ENCODE data around the gene AFAP1L1. TPM values are rescaled to one million over a fixed set of nuclear protein-coding genes. Genes with fewer than 3 reads are reported as not detected.

The AFAP1L1 gene
- total RNA-seq, 1 experiment from 2014 or later = 15.2 TPM

- DNase-seq (ENCODE audit: low read depth, low spot score) (peak; percentile 38), ATAC-seq (peak; percentile 90)
- H3K9me3 ChIP-seq (ENCODE audit: control insufficient read depth, insufficient read depth, low read depth, low read length) = no peaks in the 10 kb centered on the region
- in situ Hi-C loops (cut with HindIII; ENCODE audit: low pct_unique_long_range_greater_than_20kb, low sequenced_read_pairs) = no loop called here
- no peaks in the 10 kb centered on the region for H3K27me3 ChIP-seq (ENCODE audit: control insufficient read depth, insufficient read depth, low read length)
- no peak overlapping the region for H3K4me3 ChIP-seq (ENCODE audit: low read depth in 2 of 2, low read length in 2 of 2)
- ChIA-PET POLR2A (no interaction called here), CTCF (interaction anchor here (0.6 to 1.2 kb wide), 3 partner anchors 40 to 663 kb away, joined by 4 to 5 read pairs (median 4); no protein-coding TSS in a partner anchor)
- intact Hi-C loops (cut with micrococcal nuclease; ENCODE audit: unreplicated experiment) = loop anchor here (2.0 kb wide), 1 partner anchor 100 kb away; no protein-coding TSS in a partner anchor
- BruUV-seq (replicated peaks) = no TSS peak
- TF ChIP-seq TCF7L2 (IDR thresholded peaks at IDR 0.05; ENCODE audit: low read depth, low read length) (no peak), CTCF (IDR thresholded peaks at IDR 0.05) (peak; percentile 78), SIN3A (IDR thresholded peaks at IDR 0.05; ENCODE audit: borderline replicate concordance, insufficient read depth, low read depth, low read length) (no peak), POLR2AphosphoS5 (IDR thresholded peaks at IDR 0.05; ENCODE audit: low read depth, low read length) (no peak)
- TF ChIP-seq, protein P1, sequence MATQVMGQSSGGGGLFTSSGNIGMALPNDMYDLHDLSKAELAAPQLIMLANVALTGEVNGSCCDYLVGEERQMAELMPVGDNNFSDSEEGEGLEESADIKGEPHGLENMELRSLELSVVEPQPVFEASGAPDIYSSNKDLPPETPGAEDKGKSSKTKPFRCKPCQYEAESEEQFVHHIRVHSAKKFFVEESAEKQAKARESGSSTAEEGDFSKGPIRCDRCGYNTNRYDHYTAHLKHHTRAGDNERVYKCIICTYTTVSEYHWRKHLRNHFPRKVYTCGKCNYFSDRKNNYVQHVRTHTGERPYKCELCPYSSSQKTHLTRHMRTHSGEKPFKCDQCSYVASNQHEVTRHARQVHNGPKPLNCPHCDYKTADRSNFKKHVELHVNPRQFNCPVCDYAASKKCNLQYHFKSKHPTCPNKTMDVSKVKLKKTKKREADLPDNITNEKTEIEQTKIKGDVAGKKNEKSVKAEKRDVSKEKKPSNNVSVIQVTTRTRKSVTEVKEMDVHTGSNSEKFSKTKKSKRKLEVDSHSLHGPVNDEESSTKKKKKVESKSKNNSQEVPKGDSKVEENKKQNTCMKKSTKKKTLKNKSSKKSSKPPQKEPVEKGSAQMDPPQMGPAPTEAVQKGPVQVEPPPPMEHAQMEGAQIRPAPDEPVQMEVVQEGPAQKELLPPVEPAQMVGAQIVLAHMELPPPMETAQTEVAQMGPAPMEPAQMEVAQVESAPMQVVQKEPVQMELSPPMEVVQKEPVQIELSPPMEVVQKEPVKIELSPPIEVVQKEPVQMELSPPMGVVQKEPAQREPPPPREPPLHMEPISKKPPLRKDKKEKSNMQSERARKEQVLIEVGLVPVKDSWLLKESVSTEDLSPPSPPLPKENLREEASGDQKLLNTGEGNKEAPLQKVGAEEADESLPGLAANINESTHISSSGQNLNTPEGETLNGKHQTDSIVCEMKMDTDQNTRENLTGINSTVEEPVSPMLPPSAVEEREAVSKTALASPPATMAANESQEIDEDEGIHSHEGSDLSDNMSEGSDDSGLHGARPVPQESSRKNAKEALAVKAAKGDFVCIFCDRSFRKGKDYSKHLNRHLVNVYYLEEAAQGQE (IDR thresholded peaks at IDR 0.05; ENCODE audit: insufficient read depth in 1 of 2, low read depth in 2 of 2, low read length in 1 of 2) = peak in 1 of 2 experiments; percentile 64; a peak in 1 of 4 replicates
- H3K27ac ChIP-seq (ENCODE audit: low read length) = no peak overlapping the region
- no peaks in the 10 kb centered on the region for H3K36me3 ChIP-seq (ENCODE audit: control insufficient read depth, insufficient read depth, low read length)
- no peaks in the 10 kb centered on the region for H3K4me1 ChIP-seq (ENCODE audit: control insufficient read depth, insufficient read depth, low read length)
Observed at GRCh38 chr5:149228618-149229297, 42.9 kb upstream of the AFAP1L1 start.

DNA sequence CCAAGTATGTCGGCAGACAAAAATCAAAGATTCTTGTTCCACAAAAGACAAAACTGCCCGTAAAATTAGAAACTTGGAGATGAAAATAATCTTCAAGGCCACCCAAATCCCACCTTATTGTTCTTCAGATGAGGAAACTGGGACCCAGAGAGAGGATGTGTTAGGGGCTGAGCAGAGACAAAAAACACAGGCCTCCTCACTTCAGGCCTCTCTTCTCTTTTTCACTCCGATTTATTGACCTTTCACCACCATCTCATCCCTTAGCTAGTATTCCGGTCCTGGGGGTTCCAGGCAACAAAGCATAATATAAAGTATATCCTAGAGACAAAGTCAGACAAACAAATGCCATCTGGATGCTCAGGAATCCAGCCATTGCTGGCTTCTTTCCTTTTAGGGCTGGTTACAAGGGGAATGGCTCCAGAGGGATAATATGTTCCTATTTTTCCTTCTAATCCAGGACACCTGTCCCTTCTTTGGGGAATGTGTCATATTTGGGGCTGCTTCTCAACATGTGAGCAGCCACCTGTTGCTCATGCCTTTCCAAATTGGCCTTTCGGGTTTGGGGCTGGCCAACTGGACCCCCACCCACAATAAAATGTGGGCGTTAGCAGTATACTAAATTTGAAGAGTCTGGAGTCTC is 42.2 kb upstream of the AFAP1L1 start:
- no peak for ATAC-seq
- Histone ChIP-seq H3K9me3 (ENCODE audit: control insufficient read depth, insufficient read depth, low read depth, low read length) (no peaks in the 10 kb centered on the region), H3K27me3 (ENCODE audit: control insufficient read depth, insufficient read depth, low read length) (no peaks in the 10 kb centered on the region), H3K4me1 (ENCODE audit: control insufficient read depth, insufficient read depth, low read length) (no peaks in the 10 kb centered on the region), H3K36me3 (ENCODE audit: control insufficient read depth, insufficient read depth, low read length) (no peaks in the 10 kb centered on the region; the same call in 1 of the 2 replicates), H3K27ac (ENCODE audit: low read length) (no peak overlapping the region), H3K4me3 (ENCODE audit: low read depth in 2 of 2, low read length in 2 of 2) (no peak overlapping the region)
- no TSS peak for BruUV-seq (replicated peaks)
- intact Hi-C loops (cut with micrococcal nuclease; ENCODE audit: unreplicated experiment) (loop anchor here (2.0 kb wide), 1 partner anchor 101 kb away; no protein-coding TSS in a partner anchor), in situ Hi-C loops (cut with HindIII; ENCODE audit: low pct_unique_long_range_greater_than_20kb, low sequenced_read_pairs) (no loop called here)
- TF ChIP-seq, protein P1 (IDR thresholded peaks at IDR 0.05; ENCODE audit: insufficient read depth in 1 of 2, low read depth in 2 of 2, low read length in 1 of 2) = no peak
- TF ChIP-seq CTCF (IDR thresholded peaks at IDR 0.05) (peak; percentile 41), TCF7L2 (IDR thresholded peaks at IDR 0.05; ENCODE audit: low read depth, low read length) (no peak), SIN3A (IDR thresholded peaks at IDR 0.05; ENCODE audit: borderline replicate concordance, insufficient read depth, low read depth, low read length) (no peak), POLR2AphosphoS5 (IDR thresholded peaks at IDR 0.05; ENCODE audit: low read depth, low read length) (no peak)
- ChIA-PET POLR2A (no interaction called here), CTCF (interaction anchor here (0.6 to 1.2 kb wide), 2 partner anchors 40 to 99 kb away, joined by 4 to 5 read pairs; no protein-coding TSS in a partner anchor)
- DNase-seq (ENCODE audit: low read depth, low spot score) = no peak
